ENCODE measurements around the gene CSF3R.
"Not testable (repeated sequence)": the region's sequence is repeated elsewhere in the genome, so short reads cannot be mapped to it uniquely, and the experiment has no call there.

CSF3R gene

DNA sequence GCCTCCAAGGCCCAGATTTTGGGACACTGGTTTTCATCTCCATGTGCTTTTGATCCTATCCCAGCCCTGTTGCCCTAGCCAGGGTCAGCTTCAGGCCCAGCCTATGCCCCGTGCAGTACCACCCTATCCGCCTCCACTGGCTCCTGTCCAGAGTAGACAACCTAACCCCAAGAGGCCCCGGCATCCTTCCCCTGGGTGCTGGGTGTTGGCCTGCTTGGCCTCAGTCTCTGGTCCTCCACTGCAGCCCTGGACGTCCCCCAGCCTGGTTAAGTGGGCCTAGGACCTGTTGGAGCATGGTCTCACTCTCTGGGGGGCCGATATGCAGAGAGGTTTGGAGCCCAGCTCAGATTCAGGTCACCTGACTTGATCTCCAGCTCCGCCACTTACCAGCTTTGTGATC, 1.6 kb downstream of the CSF3R start:
- no peak for DNase-seq

- DNase-seq = no peak
Observed at GRCh38 chr1:36480161-36480560, 2.6 kb downstream of the CSF3R start.

- no peak for DNase-seq
Observed at GRCh38 chr1:36479505-36480051, 3.1 kb downstream of the CSF3R start.

DNA sequence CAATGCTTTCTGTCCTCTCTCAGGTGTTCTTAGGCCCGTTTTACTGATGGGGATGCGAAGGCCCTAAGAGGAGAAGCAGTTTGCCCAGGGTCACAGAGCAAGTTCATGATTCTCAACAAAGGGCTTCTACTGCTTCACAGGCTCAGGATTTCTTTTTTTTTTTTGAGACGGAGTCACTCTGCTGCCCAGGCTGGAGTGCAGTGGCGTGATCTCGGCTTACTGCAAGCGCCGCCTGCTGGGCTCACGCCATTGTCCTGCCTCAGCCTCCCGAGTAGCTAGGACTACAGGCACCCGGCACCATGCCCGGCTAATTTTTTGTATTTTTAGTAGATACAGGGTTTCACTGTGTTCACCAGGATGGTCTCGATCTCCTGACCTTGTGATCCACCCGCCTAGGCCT, 5.1 kb downstream of the CSF3R start:
- not testable (repeated sequence) for DNase-seq

GRCh38 chr1:36476945-36477344, 5.8 kb downstream of the CSF3R start:
- DNase-seq = no peak

DNA sequence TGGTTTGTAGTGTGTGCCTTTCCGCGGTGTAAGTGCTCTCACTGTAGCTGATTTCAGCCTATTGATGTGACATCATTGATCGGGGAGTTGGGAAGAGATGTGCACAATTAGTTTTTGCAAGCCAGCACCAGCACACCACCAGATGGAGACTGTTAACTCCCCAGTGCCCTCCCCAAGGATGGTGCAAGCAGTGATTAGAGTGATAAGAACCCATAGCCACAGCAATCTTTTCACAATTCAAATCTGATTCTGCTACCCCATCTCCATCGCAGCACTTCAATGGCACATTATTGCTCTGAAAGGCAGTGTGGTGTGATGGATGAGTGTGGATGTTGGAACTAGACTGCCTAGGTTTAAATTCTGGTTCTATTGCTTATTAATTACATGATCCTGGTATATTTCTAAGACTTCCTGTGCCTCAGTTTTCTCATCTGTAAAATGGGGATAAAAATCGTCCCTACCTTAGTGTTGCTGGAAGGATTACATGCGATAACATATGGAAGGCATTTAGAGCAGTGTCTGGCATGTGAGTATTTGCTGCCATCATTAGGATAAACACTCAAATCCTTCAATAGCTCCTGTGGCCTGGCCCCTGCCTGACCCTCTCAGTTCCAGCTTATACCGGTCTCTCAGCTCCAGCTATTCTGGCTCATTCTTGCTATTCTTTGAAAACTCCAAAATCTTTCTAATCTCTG, 6.7 kb downstream of the CSF3R start:
- DNase-seq = no peak

DNA sequence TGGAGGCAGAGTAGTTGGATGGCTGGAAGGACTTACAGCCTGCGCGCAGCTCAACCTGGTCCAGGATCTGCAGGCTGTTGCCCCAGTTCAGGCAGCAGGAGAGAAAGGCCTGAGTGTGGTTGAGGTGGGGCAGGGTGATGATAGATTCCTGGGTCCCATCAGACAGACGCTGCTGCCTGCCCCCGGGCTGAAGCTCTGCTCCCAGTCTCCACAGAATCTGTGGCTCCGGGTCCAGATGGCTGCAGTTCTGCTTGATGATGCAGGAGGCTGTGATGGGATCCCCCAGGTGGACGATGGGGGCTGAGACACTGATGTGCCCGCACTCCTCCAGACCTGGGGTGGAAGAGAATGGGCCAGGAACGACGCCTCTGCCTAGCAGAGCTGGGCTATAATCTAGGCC, 7.4 kb downstream of the CSF3R start:
- no peak for DNase-seq

- DNase-seq = no peak
Observed at GRCh38 chr1:36472656-36473055, 10.1 kb downstream of the CSF3R start.

DNA sequence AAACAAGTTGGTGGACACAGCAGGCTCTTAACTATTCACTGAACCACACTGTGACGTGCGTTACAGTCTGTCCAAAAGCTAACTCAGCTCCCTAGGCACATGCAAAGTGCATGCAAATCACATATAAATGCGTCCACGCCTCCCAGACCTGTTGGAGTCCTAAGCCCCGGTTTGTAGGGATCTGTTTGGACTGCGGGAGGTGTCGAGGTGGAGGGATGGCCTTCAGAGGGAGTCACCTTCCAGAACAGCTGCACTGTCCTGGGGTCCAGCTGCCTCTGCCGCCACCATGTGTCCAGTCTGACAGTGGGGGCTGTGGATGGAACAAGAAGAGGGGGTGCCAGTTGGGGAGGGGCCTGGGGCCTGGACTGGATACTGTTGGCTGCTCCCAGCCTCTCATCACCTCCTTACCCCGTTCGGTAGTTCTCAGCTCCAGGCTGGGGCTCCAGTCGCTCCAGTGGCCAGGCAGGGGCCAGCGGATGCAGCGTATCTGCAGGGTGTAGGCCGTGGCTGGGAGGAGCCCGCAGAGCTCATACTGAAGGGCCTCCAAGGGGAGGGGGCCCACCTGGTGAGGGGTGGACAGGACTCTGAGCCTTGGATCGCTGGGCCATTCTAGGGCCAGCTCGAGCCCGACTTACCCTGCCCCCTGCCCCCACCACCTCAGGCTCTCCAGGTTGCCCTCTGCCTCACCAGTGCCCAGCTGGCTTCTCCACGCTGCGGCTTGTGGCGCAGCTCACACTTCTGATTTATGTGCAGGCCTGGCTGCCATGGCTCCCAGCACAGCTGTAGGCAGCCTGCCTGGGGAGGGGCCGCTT, 10.7 kb downstream of the CSF3R start:
- no peak for DNase-seq

DNA sequence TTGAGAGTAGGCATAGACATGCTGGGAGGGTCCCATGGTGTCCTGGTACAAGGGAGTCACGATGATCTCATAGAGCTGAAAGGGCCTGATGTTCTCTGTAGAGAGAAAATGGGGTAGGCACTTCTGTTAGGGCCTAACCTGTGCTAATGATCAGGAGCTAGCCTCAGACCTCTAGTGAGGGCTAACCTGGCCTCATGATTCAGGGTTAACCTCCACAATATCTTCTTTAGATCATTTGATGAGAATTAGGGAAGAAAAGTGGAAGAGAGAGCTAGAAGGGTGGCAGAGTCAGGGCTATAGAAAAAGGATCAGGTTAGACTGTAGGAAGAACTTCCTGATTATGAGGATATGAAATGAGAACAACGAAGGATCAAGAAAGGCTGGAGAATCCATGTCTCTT, 13.6 kb downstream of the CSF3R start:
- no peak for DNase-seq

- no peak for DNase-seq
Observed at GRCh38 chr1:36467700-36468455, 14.8 kb downstream of the CSF3R start.

GRCh38 chr1:36467027-36467410, 15.7 kb downstream of the CSF3R start:
- DNase-seq = no peak

DNA sequence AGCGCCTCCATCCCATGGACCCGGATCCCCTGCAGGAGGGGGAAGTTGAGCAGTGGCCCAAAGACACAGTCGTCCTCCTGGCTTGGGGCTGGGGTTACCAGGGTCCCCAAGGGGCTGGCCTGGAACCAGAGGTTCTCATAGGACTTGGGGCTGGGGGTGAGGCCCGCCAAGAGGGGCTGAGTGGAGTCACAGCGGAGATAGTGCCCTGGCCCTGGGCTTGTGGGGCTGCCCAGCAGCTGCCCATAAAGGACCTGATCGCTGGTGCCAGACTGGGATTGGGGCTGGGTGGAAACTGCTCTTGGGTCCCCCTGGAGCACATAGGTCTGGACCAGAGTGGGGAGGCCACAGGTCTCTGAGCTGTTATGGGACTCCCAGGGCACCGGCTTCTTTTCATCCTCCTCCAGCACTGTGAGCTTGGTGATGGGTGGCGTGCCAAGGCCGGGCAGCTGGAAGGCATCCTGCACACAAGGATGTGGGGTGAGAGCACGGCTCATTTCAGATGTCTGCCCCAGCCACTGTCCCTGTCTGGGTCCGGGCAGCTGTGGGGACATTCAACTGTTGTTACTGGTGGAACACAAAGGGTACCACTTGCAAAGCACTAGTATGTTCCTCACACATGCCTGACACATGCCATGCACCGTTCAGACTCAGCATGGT, 16.2 kb downstream of the CSF3R start:
- DNase-seq = no peak

DNA sequence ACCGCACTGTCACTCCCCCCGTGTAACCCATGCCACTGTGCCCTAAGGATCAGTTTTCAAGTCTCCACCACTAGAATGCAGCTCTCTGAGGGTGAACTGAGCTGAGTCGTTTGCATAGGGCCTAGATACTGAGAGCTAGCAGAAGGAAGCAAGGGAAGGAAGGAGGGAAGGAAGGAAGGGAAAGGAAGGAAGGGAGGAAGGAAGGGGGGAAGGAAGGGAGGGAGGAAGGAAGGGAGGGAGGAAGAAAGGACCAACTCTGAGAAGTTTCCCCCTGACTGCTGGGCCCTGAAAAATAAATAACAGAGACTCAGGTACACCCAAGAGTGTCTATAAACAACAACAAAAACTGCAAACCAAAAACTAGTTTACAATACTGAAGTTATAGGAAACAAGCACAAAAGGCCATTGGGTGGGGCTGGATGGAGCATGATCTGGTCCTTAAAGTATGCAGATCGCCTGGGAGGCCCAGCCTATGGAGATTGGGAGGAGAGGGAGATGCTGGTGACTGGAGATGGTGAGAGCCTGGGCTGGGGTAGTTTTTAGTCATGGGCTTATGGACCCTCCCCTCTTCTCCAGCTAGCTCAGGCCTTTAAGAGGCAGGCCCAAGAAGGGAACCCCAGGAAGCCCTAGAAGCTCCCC, 16.9 kb downstream of the CSF3R start:
- no peak for DNase-seq

- no peak for DNase-seq
Observed at GRCh38 chr1:36464605-36465393, 17.9 kb downstream of the CSF3R start.

- peak; percentile 85 to 88 (median 87) for DNase-seq
Observed at GRCh38 chr1:36463803-36464604, 18.7 kb downstream of the CSF3R start, which contains the start of gene MRPS15. TSS of gene MRPS15 (minus strand) at chr1:36464384. CDS start at chr1:36464275, 109 bp downstream.

GRCh38 chr1:36463463-36463802, 19.3 kb downstream of the CSF3R start:
- no peak for DNase-seq

DNA sequence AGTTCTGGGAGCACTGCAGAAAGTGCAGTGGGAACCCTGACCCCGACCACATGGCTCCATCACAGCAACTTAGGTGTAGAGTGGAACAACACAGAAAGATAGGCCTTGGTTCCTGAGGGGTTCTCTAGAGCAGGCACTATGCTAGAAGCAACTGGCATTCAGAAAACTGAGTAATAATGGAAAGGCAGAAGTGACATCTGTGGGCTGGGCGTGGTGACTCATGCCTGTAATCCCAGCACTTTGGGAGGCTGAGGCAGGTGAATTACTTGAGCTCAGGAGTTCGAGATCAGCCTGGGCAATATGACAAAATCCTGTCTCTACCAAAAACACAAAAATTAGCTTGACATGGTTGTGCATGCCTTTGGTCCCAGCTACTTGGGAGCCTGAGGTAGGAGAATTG, 23.8 kb downstream of the CSF3R start:
- no peak for DNase-seq

- DNase-seq = no peak
Observed at GRCh38 chr1:36457691-36458090, 25.0 kb downstream of the CSF3R start.

- no peak for DNase-seq
Observed at GRCh38 chr1:36456391-36456928, 26.3 kb downstream of the CSF3R start.

Data from activated CD4-positive, CD25-positive, alpha-beta regulatory T cell (primary cell).